Heart right ventricle (tissue), 16 donors: Measurements from ENCODE around the gene TRIM63. TPM values are rescaled to one million over a fixed set of nuclear protein-coding genes. Genes with fewer than 3 reads are reported as not detected.

Experiments used
- ATAC-seq, 8 donors: fragments of 200-7000 bp; cut with Tn5 transposase; one replicate each; pipeline ENCODE4 v1.9.1; 2020; ENCODE audit warnings: mild to moderate bottlenecking in 8 of 8, moderate library complexity in 8 of 8, moderate number of reproducible peaks in 1 of 8
- DNase-seq, 2 donors: peaks; one replicate each; pipeline ENCODE4 v3.0.0-alpha.2; 2020
- H3K27ac ChIP-seq, 10 donors: fragments of 200-600 bp; sonication (generic) in 2 of 10; one replicate each; pipeline versions ENCODE4 v1.5.0 to v1.8.0; 2020 to 2022; ENCODE audit warnings: mild to moderate bottlenecking in 3 of 10
- H3K27me3 ChIP-seq, 7 donors: fragments of 200-600 bp; one replicate each; pipeline ENCODE4 v1.8.0; 2021 to 2022; ENCODE audit warnings: mild to moderate bottlenecking in 2 of 7
- H3K36me3 ChIP-seq, 9 donors: fragments of 200-600 bp; sonication (generic) in 1 of 9; one replicate each; pipeline versions ENCODE4 v1.5.0 to v1.8.0; 2020 to 2022; ENCODE audit warnings: mild to moderate bottlenecking in 2 of 9
- H3K4me1 ChIP-seq, 9 donors: fragments of 200-600 bp; sonication (generic) in 1 of 9; one replicate each; pipeline versions ENCODE4 v1.5.0 to v1.8.0; 2020 to 2022; ENCODE audit warnings: mild to moderate bottlenecking in 4 of 9
- H3K4me3 ChIP-seq, 10 donors: fragments of 200-600 bp; sonication (generic) in 2 of 10; one replicate each; pipeline versions ENCODE4 v1.5.0 to v1.8.0; 2020 to 2022; ENCODE audit warnings: mild to moderate bottlenecking in 7 of 10, moderate library complexity in 2 of 10
- H3K9me3 ChIP-seq, 11 donors: fragments of 200-600 bp in 10 of 11; sonication (generic) in 2 of 11; one replicate each; pipeline versions ENCODE4 v1.5.0 to v1.8.0; 2013 to 2022; ENCODE audit warnings: mild to moderate bottlenecking in 2 of 11, control low read depth in 1 of 11, moderate library complexity in 1 of 11
- CTCF ChIP-seq, 9 donors: fragments of 200-600 bp; sonication (generic) in 2 of 9; IDR thresholded peaks; one replicate each; pipeline versions ENCODE4 v1.5.0 to v1.8.0; 2021 to 2022; ENCODE audit warnings: antibody characterized with exemption in 9 of 9, mild to moderate bottlenecking in 5 of 9, moderate library complexity in 1 of 9
- WGBS, 2 donors: extraction: QIAGEN DNeasy Blood & Tissue Kit; methylation state at CpG; one replicate each; pipeline ENCODE4 v1.1.7; 2013; ENCODE audit warnings: inconsistent platforms in 1 of 2; 5-methylcytosine and 5-hydroxymethylcytosine counted together
- intact Hi-C, 10 donors: fragments of 100-400 bp; cut with DNase I; formaldehyde crosslinking; loops; one replicate each; pipeline versions ENCODE4 v1.11.1 to v1.14.2; 2022
- polyA plus RNA-seq, 2 donors: library from polyadenylated mRNA; stranded (reverse); fragments of 200-250 nt; gene quantifications; one replicate each; pipeline ENCODE4 v1.2.3, GENCODE V29; 2013
- total RNA-seq, 10 donors: library from RNA; stranded (reverse); fragmentation: NEBNext Ultra II Directional in 3 of 10; extraction: Animal tissue kit (Norgen Biotek cat#: 25700) in 3 of 10; gene quantifications; one replicate each; pipeline versions ENCODE4 v1.2.1 to v1.2.4, GENCODE V29; 2021 to 2023
- donor health status: Arrhythmogenic right ventricular cardiomyopathy.
- donor health status: ischemic (EF 13 %, LVEDD 7.1; RV severe dilation, severe dysfunction).
- donor health status: healthy with polysubstance abuse.
- donor health status: DM: no; HTN: yes; CAD: no.
- donor health status: DM: no; HTN: no; CAD: no.
- donor health status: ischemic (EF 25% LVEDD 6.9; RV normal size, moderate dysfunction).
- donor health status: ischemic (EF 25% LVEDD 5.7; RV mildly dilated, moderate dysfunction).
- donor health status: healthy.
- donor health status: DM: yes; HTN: yes; CAD: no.
- donor health status: Ischemic cardiomyopathy.
- donor health status: ischemic (EF 35%, LVEDD 5.7; RV mildly dilated, moderate dysfunction).
- donor health status: nonischemic (EF 11% LVEDD 7.7; RV severe dilation, severe dysfunction).
- donor health status: DM: yes; HTN: yes; CAD: no.
- donor health status: PGD.
- donor health status: ischemic (EF 29% LVEDD 5.4; RV normal size, mild dysfunction).
- donor health status: nonischemic (EF 23%, LVEDD 6.1; RV moderate dilation, normal function).

The TRIM63 gene
- total and polyA plus RNA-seq, 12 donors = 191 to 415 (median 222) TPM

DNA sequence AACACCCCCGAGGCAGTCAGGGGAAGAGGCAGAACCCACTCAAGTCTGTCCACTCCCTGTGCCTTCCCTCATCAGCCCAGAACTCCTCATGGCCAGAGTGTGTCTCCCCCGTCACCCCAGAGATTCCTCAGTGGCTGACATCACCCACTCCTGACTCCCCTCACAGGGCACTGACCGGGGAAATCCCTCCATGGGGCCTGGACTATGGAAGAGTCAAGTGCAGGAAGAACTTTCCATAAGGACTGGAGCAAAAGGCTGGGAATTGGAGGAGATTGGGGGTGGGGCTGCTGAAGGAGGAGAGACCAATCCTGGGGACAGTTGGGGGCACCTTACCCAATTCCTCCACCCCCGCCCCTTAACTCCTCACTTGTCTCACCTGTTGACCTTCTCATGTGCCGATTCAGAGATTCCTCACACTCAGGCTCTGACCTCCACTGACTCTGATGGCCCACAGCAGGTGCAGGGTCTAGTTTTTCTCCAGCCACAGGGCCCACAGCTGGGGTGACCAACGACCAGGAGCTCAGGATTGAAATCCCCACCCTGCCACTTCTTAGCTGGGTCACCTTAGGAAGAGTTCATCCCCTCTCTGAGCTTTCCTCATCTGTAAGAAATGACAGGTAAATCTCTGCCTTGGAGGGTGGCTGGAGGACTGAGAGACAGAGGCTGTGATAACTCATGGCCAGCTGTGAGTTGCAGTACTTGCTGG is 46.3 kb downstream of the TRIM63 start:
- intact Hi-C loops = no loop called here

GRCh38 chr1:26020330-26020768 is 47.1 kb downstream of the TRIM63 start:
- Histone ChIP-seq H3K4me1 (peaks cover 9 to 82% (median 48%) of the 10 kb centered on the region in 9 donors), H3K4me3 (peak overlapping the region in 6 of 10 donors; percentile 29 to 49 (median 46)), H3K9me3 (no peaks in the 10 kb centered on the region), H3K27me3 (no peaks in the 10 kb centered on the region), H3K27ac (peak overlapping the region; percentile 44 to 97 (median 84)), H3K36me3 (no peaks in the 10 kb centered on the region)
- intact Hi-C loops = no loop called here
- 23 to 44% methylated on average over 6 of the region's 6 CpGs for WGBS, 2 donors
- TF ChIP-seq CTCF (IDR thresholded peaks at IDR 0.05) = no peak
- ATAC-seq = peak; percentile 5 to 72 (median 52)
- peak in 1 of 2 donors; percentile 73 for DNase-seq

More for the DNA sequence above, 46.3 kb downstream of the TRIM63 start:
- 35 to 49% methylated on average over 6 of the region's 6 CpGs for WGBS, 2 donors
- Histone ChIP-seq H3K27me3 (no peaks in the 10 kb centered on the region), H3K27ac (peak overlapping the region; percentile 44 to 97 (median 84)), H3K36me3 (no peaks in the 10 kb centered on the region), H3K4me1 (peaks cover 9 to 78% (median 48%) of the 10 kb centered on the region in 9 donors), H3K4me3 (peak overlapping the region in 6 of 10 donors; percentile 29 to 49 (median 46)), H3K9me3 (no peaks in the 10 kb centered on the region)
- DNase-seq (no peak), ATAC-seq (peak in 6 of 8 donors; percentile 1 to 20 (median 11))
- TF ChIP-seq CTCF (IDR thresholded peaks at IDR 0.05) = no peak

DNA sequence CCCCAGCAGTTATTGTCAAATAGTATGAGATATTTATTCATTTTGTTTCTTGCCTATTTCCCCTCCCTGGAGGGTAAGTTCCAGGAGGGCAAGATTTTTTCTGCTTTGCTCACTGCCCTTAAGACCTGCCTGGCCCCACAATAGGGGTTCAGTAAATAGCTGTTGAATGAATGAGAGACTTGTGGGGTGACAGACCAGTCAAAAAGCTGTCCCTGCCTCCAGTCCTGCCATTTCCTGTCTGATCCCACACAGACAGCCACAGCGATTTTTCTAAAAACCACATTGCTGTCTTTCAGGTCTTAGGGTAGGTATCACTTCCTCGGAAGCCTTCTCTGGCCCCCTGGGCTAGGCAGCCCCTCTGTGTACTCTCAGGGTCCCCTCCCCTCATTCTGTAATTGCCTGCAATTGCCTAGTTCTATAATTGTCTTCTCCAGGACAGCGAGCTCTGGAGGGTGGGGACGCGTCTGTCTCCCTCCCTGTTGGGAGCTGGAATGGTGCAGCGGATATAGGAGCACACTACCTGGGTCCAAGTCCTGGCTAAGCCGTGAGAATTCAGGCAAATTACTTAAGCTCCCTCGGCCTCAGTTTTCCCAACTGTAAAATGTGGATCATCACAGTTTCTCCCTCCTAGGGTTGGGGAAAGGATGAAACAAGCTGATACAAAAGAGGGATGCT is 47.7 kb downstream of the TRIM63 start:
- ATAC-seq (no peak), DNase-seq (no peak)
- H3K27ac ChIP-seq = peak overlapping the region in 9 of 10 donors; percentile 44 to 97 (median 84)
- H3K27me3 ChIP-seq = no peaks in the 10 kb centered on the region
- no peaks in the 10 kb centered on the region for H3K9me3 ChIP-seq
- 38 to 50% methylated on average over 8 of the region's 8 CpGs for WGBS, 2 donors
- intact Hi-C loops = no loop called here
- peaks cover 9 to 78% (median 46%) of the 10 kb centered on the region in 9 donors for H3K4me1 ChIP-seq
- peak overlapping the region in 5 of 10 donors; percentile 5 to 49 (median 45) for H3K4me3 ChIP-seq
- no peaks in the 10 kb centered on the region for H3K36me3 ChIP-seq
- no peak for TF ChIP-seq CTCF (IDR thresholded peaks at IDR 0.05)

- H3K36me3 ChIP-seq = peaks cover 0 to 10% (median 0%) of the 10 kb centered on the region in 9 donors
- H3K4me3 ChIP-seq = no peak overlapping the region
- peaks cover 9 to 59% (median 41%) of the 10 kb centered on the region in 9 donors for H3K4me1 ChIP-seq
- 39 to 46% methylated on average over 6 of the region's 6 CpGs for WGBS, 2 donors
- H3K27me3 ChIP-seq = no peaks in the 10 kb centered on the region
- peak in 1 of 2 donors; percentile 24 for DNase-seq
- peak overlapping the region in 7 of 10 donors; percentile 2 to 97 (median 70) for H3K27ac ChIP-seq
- intact Hi-C loops = no loop called here
- no peaks in the 10 kb centered on the region for H3K9me3 ChIP-seq
- peak in 2 of 8 donors; percentile 11 to 31 for ATAC-seq
- no peak for TF ChIP-seq CTCF (IDR thresholded peaks at IDR 0.05)
Observed at GRCh38 chr1:26017606-26018005, 49.8 kb downstream of the TRIM63 start.
